ENCODE data around the gene CCDC17.
A peak's percentile ranks its signal among the peaks of the same experiment; 100 is the strongest.
"Not testable (repeated sequence)": the region's sequence is repeated elsewhere in the genome, so short reads cannot be mapped to it uniquely, and the experiment has no call there.

Gene CCDC17

DNA sequence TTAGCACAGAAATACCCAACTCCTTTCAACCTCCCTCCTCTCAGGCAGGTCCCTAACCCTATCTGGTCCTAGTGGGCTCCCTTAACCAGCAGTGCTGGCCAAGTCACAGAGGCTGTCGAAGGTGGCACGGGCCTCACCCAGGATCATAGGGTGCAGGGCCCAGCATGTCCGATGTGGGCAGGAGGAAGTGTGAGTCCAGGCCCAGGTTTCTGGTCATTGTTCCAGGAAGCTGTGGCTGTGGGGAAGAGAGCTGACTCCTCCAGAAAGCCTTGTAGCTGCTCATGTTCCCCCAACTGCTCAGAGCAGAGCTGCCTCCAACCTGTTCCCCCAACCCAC lies 2.4 kb downstream of the CCDC17 start:
- no peak for DNase-seq

- DNase-seq, result no peak
Measured at GRCh38 chr1:45620588-45621500, 3.0 kb downstream of the CCDC17 start.

DNA sequence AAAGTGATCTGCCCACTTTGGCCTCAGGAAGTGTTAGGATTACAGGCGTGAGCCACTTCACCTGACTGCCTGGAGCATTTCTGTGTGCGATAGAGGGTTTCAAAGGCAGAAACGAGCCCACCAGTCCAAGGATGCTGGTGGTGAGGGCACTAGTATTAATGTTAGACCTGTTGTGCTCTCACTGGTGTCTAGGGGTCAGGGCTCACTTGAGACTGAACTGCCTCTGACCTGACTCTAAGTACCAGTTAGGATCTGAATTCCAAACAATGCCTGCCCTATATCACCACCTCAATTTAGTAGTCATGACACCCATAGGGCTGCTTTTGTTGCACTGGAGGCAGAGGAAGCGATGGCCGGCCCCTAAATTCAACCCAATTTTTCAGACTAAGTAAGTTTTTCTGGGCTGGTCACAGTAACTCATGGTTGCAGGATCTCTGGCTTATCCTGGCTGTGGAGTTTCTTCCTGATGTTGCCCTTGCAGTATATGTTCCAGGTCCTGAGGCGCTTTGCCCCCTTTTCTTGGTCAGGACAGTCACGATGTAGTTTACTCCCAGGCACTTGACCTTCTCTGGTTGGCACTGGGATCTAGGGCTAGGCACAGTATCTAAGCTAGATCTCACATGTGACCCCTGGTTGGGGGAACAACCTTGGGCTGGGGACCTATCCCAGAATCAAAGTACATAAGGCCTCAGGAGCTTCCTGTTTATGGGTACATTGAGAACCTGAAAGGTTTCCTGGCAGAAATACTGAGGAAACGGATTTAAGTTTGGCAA lies 4.5 kb downstream of the CCDC17 start:
- no peak for DNase-seq

- no peak for DNase-seq
Measured at GRCh38 chr1:45617618-45618017, 6.2 kb downstream of the CCDC17 start.

- no peak for DNase-seq
Measured at GRCh38 chr1:45615885-45616284, 8.0 kb downstream of the CCDC17 start.

DNA sequence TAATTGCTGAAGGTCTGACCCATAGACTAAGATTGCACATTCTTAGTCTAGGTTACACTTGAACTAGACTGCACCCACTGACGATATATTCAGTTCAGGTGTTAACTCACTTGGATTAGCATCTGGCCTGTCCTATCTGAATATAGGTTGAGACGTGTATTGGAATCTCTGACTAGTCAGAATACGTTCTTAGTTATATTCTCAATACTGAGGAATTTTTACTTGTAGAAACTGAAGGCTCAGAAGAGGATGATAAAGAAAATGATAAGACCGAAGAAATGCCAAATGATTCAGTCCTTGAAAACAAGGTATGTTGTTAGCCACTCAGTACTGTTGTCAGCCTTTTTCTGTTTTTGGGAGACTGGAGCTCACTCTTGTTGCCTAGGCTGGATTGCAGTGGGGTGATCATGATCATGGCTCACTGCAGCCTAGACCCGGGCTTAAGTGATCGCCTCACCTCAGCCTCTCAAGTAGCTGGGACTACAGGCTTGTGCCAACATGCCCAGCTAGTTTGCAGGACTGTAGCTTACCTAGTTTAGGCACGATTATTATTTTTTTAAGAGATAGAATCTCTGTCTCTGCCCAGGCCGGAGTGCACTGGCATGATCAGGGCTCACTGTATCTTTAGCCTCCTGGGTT lies 10.8 kb downstream of the CCDC17 start:
- DNase-seq, result no peak

DNA sequence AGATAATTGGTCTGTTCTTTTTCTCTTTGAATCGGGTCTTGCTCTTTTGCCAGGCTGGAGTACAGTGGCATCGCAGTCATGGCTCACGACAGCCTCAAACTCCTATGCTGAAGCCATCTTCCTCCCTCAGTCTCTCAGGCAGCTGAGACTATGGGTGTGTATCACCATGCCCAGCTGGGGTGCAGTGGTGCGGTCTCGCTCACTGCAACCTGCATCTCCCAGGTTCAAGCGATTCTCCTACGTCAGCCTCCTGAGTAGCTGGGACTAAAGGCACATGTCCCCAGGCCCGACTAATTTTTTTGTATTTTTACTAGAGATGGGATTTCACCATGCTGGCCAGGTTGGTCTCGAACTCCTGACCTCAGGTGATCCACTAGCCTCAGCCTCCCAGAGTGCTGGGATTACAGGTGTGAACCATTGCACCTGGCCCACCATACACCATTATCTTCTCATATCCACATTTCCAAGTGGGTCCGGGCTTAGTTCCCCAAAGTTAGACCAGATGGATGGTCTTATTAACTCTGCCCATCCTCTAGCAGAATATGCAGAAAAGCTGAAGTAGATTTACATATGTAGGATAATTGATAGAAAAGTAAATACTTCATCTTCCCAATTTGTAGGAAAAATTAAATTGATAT lies 13.1 kb downstream of the CCDC17 start:
- no peak for DNase-seq

DNA sequence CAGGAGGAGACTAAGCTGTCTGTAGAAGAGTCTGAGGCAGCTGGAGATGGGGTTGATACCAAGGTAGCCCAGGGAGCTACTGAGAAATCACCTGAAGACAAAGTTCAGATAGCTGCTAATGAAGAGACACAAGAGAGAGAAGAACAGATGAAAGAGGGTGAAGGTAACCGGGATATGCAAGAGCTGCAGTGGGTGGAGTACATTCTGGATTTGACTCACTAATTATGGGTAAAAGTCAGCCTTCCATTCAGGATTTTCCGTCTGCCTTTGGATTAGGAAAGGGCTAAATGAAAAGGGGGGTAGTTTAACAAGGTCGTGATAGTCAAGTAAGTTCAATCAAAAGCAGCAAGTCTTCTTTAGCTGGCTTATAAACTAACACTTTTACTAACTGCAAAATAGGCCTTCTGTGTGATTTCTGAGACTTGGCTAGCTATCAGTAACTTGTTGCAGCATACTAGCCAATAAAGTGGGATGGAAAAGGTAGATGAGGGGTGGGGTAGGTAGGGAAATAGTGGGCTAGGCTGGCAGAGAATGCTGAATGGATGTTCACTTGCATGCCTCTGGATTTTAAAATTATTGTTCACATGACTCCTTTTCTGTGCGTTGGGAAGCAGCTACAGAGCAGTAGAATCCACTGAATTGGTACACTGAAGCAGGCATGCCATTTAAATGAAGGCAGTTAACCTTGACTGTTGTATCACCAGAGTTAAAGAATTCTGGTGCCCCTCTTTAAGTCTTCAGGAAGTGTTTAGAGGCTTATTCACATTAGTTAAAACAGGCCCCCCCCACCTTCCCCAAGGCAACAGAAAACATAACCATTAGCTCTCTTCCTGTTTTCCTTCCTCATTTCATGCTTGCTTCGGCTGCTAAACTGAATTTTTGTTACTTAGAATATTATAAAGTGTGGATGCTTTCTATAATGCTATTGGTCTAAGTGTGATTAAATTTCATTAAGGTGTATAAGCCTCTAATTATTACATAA lies 15.4 kb downstream of the CCDC17 start:
- DNase-seq, result no peak

- no peak for DNase-seq
Measured at GRCh38 chr1:45607404-45608074, 16.3 kb downstream of the CCDC17 start.

DNA sequence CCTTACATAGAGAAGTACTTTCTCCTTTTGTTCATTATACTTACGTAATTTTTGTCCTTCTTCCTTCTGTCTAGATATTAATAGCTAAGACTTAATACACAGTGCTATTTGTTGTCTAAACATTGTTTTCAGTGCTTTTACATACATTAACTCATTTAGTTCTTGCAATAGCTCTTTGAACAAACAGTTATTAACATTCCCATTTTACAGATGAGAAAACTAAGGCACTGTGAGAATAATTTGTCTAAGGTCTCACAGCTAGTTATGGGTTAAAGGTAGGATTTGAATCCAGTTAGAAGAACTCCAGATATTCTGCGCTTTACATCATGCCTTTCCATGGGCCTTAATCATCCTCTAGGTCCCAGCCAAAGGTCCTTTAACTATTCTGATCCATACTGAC lies 19.6 kb downstream of the CCDC17 start:
- DNase-seq, result no peak

- not testable (repeated sequence) for DNase-seq
Measured at GRCh38 chr1:45596765-45597164, 27.1 kb downstream of the CCDC17 start.

DNA sequence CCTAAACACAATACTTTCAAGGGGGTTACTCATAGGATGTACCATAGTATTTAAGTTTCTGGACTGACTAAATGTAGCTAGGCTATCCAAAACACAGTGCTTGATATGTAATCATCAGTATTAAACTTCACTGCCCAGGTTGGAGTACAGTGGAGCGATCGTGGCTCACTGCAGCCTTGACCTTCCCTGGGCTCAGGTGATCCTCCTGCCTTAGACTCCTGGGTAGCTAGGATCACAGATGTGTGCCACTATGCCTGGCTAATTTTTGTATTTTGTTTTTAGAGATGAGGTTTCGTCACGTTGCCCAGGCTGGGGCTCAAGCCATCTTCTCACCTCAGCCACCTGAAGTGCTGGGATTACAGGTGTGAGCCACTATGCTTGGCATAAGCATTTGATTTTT lies 29.4 kb downstream of the CCDC17 start:
- no peak for DNase-seq

DNA sequence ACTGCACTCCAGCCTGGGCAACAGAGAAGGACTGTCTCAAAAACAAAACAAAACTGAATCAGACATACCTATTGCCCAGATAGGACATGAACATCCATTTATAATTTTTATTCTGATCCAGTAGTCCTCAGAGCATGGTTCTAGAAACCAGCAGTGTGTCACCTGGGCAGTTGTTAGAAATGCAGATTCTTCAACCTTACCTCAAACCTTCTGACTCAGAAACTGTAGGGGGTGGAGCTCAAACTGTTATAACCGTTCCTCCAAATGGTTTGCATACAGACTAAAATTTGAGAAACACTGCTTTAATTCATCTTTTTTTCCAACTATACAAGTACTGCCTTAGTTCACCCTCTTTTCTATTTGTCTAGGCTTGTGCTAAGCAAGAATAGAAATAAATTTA lies 34.0 kb downstream of the CCDC17 start:
- DNase-seq, result no peak

GRCh38 chr1:45586769-45587168 lies 37.1 kb downstream of the CCDC17 start:
- no peak for DNase-seq

GRCh38 chr1:45585496-45586075 lies 38.3 kb downstream of the CCDC17 start:
- DNase-seq, result no peak

GRCh38 chr1:45585110-45585426 lies 38.8 kb downstream of the CCDC17 start:
- no peak for DNase-seq

- DNase-seq, result peak; percentile 76 to 82
Measured at GRCh38 chr1:45584351-45585109, 39.3 kb downstream of the CCDC17 start.

- peak; percentile 57 to 70 for DNase-seq
Measured at GRCh38 chr1:45583666-45584350, 40.0 kb downstream of the CCDC17 start, which contains the start of gene NASP. Gene NASP, plus strand, starts transcription at chr1:45584041. Its CDS starts 106 bp downstream, at chr1:45584147.

- peak; percentile 94 to 95 for DNase-seq
Measured at GRCh38 chr1:45583264-45583665, 40.6 kb downstream of the CCDC17 start.

Measured in SHP77 (cell line).